ENCODE data around the gene TMEM131.
"Not testable (repeated sequence)": the region's sequence is repeated elsewhere in the genome, so short reads cannot be mapped to it uniquely, and the experiment has no call there.

TMEM131 gene

GRCh38 chr2:97918818-97919217 is 76.9 kb downstream of the TMEM131 start:
- in situ Hi-C loops (cut with MboI; ENCODE audit: low sequenced_read_pairs) = no loop called here

- in situ Hi-C loops (cut with MboI; ENCODE audit: low sequenced_read_pairs) = not testable (repeated sequence)
These were observed 78.1 kb downstream of the TMEM131 start for GRCh38 chr2:97917668-97918067.

- in situ Hi-C loops (cut with MboI; ENCODE audit: low sequenced_read_pairs) = no loop called here
These were observed 81.0 kb downstream of the TMEM131 start for GRCh38 chr2:97914691-97915213.

- in situ Hi-C loops (cut with MboI; ENCODE audit: low sequenced_read_pairs) = no loop called here
These were observed 81.9 kb downstream of the TMEM131 start for GRCh38 chr2:97913846-97914245.

GRCh38 chr2:97911922-97912575 is 83.7 kb downstream of the TMEM131 start:
- in situ Hi-C loops (cut with MboI; ENCODE audit: low sequenced_read_pairs) = no loop called here

GRCh38 chr2:97911206-97911921 is 84.4 kb downstream of the TMEM131 start:
- in situ Hi-C loops (cut with MboI; ENCODE audit: low sequenced_read_pairs) = no loop called here

GRCh38 chr2:97910403-97911205 is 85.1 kb downstream of the TMEM131 start:
- in situ Hi-C loops (cut with MboI; ENCODE audit: low sequenced_read_pairs) = no loop called here

GRCh38 chr2:97908208-97908676 is 87.5 kb downstream of the TMEM131 start:
- in situ Hi-C loops (cut with MboI; ENCODE audit: low sequenced_read_pairs) = no loop called here

GRCh38 chr2:97907369-97908100 is 88.2 kb downstream of the TMEM131 start:
- in situ Hi-C loops (cut with MboI; ENCODE audit: low sequenced_read_pairs) = no loop called here

- in situ Hi-C loops (cut with MboI; ENCODE audit: low sequenced_read_pairs) = no loop called here
These were observed 89.4 kb downstream of the TMEM131 start for GRCh38 chr2:97906307-97906706.

GRCh38 chr2:97905294-97905693 is 90.5 kb downstream of the TMEM131 start:
- in situ Hi-C loops (cut with MboI; ENCODE audit: low sequenced_read_pairs) = no loop called here

- in situ Hi-C loops (cut with MboI; ENCODE audit: low sequenced_read_pairs) = no loop called here
These were observed 93.9 kb downstream of the TMEM131 start for GRCh38 chr2:97901862-97902261.

GRCh38 chr2:97900806-97901205 is 94.9 kb downstream of the TMEM131 start:
- in situ Hi-C loops (cut with MboI; ENCODE audit: low sequenced_read_pairs) = no loop called here

- in situ Hi-C loops (cut with MboI; ENCODE audit: low sequenced_read_pairs) = not testable (repeated sequence)
These were observed 102.7 kb downstream of the TMEM131 start for GRCh38 chr2:97893042-97893441.

- in situ Hi-C loops (cut with MboI; ENCODE audit: low sequenced_read_pairs) = no loop called here
These were observed 104.1 kb downstream of the TMEM131 start for GRCh38 chr2:97891611-97892010.

GRCh38 chr2:97889156-97889555 is 106.6 kb downstream of the TMEM131 start:
- in situ Hi-C loops (cut with MboI; ENCODE audit: low sequenced_read_pairs) = no loop called here

GRCh38 chr2:97885841-97886240 is 109.9 kb downstream of the TMEM131 start:
- in situ Hi-C loops (cut with MboI; ENCODE audit: low sequenced_read_pairs) = no loop called here

GRCh38 chr2:97880334-97880733 is 115.4 kb downstream of the TMEM131 start:
- in situ Hi-C loops (cut with MboI; ENCODE audit: low sequenced_read_pairs) = no loop called here

- in situ Hi-C loops (cut with MboI; ENCODE audit: low sequenced_read_pairs) = no loop called here
These were observed 116.9 kb downstream of the TMEM131 start for GRCh38 chr2:97878865-97879264.

GRCh38 chr2:97878317-97878716 is 117.4 kb downstream of the TMEM131 start:
- in situ Hi-C loops (cut with MboI; ENCODE audit: low sequenced_read_pairs) = not testable (repeated sequence)

All from hTERT RPE-1 (cell line).